SK-N-SH (cell line): ENCODE measurements around the gene BRD9.

Source experiments
- CHD2 ChIP-seq: fragments of 150-350 bp; IDR thresholded peaks from 2 replicates; pipeline ENCODE4 v1.6.1; 2018; ENCODE audit warnings: low read length; ENCODE audit not compliant: partially characterized antibody
- EP300 ChIP-seq, 2 experiments: IDR thresholded peaks; 2 replicates each; pipeline versions ENCODE4 v1.4.0 to v1.6.1; 2012; ENCODE audit warnings: borderline replicate concordance in 1 of 2, low read depth in 1 of 2, low read length in 1 of 2
- JUND ChIP-seq: IDR thresholded peaks from 2 replicates; pipeline ENCODE4 v1.4.0; 2012
- NFIC ChIP-seq: IDR thresholded peaks from 2 replicates; pipeline ENCODE4 v1.4.0; 2012; ENCODE audit warnings: borderline replicate concordance
- POLR2AphosphoS5 ChIP-seq: IDR thresholded peaks from 2 replicates; pipeline ENCODE4 v1.6.1; 2012; ENCODE audit warnings: low read depth, low read length
- SMC3 ChIP-seq: IDR thresholded peaks from 2 replicates; pipeline ENCODE4 v1.6.1; 2012; ENCODE audit warnings: low read depth, low read length, improper control_type of control experiment
- TAF1 ChIP-seq: IDR thresholded peaks from 2 replicates; pipeline ENCODE4 v1.6.1; 2012; ENCODE audit warnings: low read depth, mild to moderate bottlenecking, low read length, moderate library complexity, borderline replicate concordance
- TF ChIP-seq, protein P1 (sequence below): fragments of 200-600 bp; sonication (generic); IDR thresholded peaks from 2 replicates; pipeline ENCODE4 v1.6.1; 2017; ENCODE audit warnings: antibody characterized with exemption, mild to moderate bottlenecking, moderate library complexity
- TF ChIP-seq, protein P2 (sequence below): IDR thresholded peaks from 2 replicates; pipeline ENCODE4 v1.4.0; 2012; ENCODE audit warnings: low read depth
- TF ChIP-seq, protein P3 (sequence below): IDR thresholded peaks from 2 replicates; pipeline ENCODE4 v1.6.1; 2012; ENCODE audit warnings: mild to moderate bottlenecking, low read depth, low read length, moderate library complexity

DNA sequence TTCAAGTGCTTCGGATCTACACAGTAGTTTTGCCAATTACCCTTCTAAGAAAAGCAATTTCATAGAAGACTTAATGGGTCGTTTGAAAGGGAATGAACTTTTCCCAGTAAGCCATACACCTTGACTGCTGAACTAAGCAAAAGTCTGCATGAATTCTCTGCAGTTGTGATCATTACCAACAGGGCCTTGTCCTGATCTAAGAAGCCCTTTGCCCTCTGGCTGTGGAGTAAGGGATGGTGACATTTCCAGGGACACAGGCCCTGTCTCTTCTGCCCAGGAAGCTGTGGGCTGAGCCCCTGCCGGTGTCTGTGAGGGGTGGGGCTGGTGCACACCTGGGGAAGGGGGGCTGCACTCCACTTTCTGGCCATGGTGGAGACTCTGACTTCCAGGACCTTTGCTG, 72.4 kb downstream of the BRD9 start:
- TF ChIP-seq, protein P1, sequence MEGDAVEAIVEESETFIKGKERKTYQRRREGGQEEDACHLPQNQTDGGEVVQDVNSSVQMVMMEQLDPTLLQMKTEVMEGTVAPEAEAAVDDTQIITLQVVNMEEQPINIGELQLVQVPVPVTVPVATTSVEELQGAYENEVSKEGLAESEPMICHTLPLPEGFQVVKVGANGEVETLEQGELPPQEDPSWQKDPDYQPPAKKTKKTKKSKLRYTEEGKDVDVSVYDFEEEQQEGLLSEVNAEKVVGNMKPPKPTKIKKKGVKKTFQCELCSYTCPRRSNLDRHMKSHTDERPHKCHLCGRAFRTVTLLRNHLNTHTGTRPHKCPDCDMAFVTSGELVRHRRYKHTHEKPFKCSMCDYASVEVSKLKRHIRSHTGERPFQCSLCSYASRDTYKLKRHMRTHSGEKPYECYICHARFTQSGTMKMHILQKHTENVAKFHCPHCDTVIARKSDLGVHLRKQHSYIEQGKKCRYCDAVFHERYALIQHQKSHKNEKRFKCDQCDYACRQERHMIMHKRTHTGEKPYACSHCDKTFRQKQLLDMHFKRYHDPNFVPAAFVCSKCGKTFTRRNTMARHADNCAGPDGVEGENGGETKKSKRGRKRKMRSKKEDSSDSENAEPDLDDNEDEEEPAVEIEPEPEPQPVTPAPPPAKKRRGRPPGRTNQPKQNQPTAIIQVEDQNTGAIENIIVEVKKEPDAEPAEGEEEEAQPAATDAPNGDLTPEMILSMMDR: no peak
- TF ChIP-seq NFIC (no peak), JUND (no peak), POLR2AphosphoS5 (no peak), EP300 (IDR thresholded peaks at IDR 0.05; ENCODE audit: borderline replicate concordance in 1 of 2, low read depth in 1 of 2, low read length in 1 of 2) (no peak), SMC3 (no peak), TAF1 (no peak), CHD2 (no peak)
- TF ChIP-seq, protein P2, sequence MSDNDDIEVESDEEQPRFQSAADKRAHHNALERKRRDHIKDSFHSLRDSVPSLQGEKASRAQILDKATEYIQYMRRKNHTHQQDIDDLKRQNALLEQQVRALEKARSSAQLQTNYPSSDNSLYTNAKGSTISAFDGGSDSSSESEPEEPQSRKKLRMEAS: no peak
- TF ChIP-seq, protein P3, sequence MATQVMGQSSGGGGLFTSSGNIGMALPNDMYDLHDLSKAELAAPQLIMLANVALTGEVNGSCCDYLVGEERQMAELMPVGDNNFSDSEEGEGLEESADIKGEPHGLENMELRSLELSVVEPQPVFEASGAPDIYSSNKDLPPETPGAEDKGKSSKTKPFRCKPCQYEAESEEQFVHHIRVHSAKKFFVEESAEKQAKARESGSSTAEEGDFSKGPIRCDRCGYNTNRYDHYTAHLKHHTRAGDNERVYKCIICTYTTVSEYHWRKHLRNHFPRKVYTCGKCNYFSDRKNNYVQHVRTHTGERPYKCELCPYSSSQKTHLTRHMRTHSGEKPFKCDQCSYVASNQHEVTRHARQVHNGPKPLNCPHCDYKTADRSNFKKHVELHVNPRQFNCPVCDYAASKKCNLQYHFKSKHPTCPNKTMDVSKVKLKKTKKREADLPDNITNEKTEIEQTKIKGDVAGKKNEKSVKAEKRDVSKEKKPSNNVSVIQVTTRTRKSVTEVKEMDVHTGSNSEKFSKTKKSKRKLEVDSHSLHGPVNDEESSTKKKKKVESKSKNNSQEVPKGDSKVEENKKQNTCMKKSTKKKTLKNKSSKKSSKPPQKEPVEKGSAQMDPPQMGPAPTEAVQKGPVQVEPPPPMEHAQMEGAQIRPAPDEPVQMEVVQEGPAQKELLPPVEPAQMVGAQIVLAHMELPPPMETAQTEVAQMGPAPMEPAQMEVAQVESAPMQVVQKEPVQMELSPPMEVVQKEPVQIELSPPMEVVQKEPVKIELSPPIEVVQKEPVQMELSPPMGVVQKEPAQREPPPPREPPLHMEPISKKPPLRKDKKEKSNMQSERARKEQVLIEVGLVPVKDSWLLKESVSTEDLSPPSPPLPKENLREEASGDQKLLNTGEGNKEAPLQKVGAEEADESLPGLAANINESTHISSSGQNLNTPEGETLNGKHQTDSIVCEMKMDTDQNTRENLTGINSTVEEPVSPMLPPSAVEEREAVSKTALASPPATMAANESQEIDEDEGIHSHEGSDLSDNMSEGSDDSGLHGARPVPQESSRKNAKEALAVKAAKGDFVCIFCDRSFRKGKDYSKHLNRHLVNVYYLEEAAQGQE: no peak
